NCI-H1092 treated with DMSO at 0.1 percent for 48 hours (cell line): Measurements from ENCODE around the gene ZNF318.
"Not testable (repeated sequence)": the region's sequence is repeated elsewhere in the genome, so short reads cannot be mapped to it uniquely, and the experiment has no call there.

ENCODE experiments used
- DNase-seq: peaks from one replicate; lab custom pipeline; 2025; lab: John Stamatoyannopoulos, UW

The ZNF318 gene

DNA sequence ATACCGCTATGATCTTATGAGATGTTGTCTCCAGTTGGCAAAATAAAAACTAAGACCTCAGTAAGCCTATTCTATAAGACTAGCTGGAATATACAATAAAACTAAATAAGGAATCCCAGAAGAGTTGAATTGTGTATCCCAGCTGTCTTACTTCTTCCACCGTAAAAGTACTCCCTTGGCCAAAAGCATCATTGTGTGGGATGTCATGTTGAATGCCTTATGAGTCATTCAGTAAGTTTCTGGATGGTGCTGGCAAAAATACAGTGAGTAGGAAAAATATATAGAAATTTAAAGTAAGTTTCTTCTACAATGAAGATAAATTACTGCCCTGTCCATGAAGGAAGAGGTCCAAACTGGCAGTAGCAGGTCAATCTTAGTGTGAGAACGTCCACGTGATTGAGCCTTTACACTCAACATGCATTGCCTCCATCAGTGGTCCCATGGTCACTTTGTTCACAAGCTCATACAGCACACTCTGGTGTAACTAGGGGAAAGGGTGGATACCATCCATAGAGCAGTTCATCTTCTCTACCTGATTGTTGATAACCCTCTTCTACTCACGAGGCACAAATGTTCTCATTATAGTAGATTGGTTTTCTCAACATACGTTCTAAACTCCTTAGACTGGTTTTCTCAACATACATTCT lies 13.7 kb upstream of the ZNF318 start:
- DNase-seq: no peak

DNA sequence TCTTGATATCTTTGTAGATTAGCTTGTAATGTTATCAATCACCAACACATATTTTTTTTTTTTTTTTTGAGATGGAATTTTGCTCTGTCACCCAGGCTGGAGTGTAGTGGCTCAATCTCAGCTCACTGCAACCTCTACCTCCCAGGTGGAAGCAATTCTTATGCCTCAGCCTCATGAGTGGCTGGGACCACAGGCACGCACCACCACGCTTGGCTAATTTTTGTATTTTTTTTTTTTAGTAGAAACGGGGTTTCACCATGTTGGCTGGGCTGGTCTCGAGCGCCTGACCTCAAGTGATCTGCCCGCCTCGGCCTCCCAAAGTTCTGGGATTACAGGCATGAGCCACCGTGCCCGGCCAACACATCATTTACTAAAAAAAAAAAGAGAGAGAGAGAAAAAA lies 11.4 kb upstream of the ZNF318 start:
- DNase-seq: not testable (repeated sequence)

DNA sequence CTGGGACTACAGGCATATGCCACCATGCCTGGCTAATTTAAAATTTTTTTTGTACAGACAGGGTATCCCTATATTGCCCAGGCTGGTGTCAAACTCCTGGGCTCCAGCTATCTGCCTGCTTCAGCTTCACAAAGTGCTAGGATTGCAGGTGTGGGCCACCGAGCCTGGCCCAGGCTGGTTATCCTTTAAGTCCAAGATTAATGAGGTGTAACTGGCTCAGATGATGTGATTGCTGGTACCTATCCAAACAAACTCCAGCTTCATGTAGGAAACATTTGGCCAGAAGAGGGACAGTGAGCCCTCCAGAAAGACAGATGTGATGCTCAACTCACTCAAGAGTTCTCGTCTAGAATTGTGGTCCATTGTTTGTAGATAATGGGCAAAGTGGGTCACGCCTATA lies 9.2 kb upstream of the ZNF318 start:
- no peak for DNase-seq

- no peak for DNase-seq
Measured at GRCh38 chr6:43377710-43378229, 8.3 kb upstream of the ZNF318 start.

GRCh38 chr6:43376551-43376981 lies 7.1 kb upstream of the ZNF318 start:
- DNase-seq: no peak

DNA sequence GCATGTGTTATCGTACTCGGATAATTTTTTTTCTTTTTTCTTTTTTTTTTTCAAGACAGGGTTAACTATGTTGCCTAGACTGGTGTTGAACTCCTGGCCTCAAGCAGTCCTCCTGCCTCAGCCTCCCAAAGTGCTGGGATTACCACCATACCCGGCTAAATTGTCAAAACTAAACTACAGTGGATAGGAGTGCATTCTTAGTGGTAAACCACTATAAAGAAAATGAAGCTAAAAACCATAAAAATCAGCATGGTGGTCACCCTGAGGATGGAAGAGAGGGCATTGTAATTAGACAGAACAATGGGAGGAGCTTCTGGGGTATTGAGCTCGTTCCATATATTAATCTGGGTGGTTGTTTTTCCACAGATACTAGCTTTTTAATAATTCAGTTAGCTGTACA lies 6.2 kb upstream of the ZNF318 start:
- no peak for DNase-seq

DNA sequence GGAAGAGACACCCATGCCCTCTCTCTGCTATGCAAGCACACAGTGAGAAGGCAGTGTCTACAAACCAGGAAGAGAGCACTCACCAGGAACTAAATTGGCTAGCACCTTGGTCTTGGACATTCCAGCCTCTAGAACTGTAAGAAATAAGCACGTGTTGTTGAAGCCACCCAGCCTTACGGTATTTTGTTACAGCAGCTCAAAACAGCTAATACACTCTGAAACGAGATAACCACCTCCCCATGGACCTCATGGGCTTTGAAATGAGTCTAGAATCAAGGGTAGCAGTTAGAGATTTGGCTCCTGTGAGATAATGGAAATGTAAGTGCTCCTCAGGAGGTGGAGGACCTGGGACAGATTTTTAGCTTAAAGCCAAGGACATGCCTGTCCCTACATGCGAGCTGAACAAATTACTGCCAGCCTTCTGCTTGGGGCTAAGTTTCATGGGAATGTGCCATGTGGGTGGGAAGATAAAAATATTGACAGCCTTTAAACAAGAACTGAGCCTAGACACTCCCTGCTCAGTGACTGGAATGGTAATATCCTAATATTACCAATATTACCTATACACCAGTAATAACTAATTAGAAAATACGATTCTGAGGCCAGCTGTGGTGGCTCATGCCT lies 3.9 kb upstream of the ZNF318 start:
- DNase-seq: no peak

DNA sequence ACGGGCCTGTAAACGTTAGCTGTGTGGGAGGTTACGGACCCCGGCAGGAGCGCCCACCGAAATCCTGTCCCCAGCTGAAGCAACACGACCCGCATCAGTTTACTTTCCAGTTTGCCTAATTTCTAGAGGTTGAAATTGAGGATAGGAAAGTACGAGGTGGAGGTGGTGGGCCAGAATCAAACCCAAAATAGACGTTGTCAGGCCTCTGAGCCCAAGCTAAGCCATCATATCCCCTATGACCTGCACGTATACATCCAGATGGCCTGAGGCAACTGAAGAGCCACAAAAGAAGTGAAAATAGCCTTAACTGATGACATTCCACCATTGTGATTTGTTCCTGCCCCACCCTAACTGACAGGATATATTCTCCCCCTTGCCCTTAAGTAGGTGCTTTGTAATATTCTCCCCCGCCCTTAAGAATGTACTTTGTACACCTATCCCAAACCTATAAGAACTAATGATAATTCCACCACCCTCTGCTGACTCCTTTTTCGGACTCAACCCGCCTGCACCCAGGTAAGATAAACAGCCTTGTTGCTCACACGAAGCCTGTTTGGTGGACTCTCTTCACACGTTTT lies 645 bp upstream of the ZNF318 start:
- not testable (repeated sequence) for DNase-seq

DNA sequence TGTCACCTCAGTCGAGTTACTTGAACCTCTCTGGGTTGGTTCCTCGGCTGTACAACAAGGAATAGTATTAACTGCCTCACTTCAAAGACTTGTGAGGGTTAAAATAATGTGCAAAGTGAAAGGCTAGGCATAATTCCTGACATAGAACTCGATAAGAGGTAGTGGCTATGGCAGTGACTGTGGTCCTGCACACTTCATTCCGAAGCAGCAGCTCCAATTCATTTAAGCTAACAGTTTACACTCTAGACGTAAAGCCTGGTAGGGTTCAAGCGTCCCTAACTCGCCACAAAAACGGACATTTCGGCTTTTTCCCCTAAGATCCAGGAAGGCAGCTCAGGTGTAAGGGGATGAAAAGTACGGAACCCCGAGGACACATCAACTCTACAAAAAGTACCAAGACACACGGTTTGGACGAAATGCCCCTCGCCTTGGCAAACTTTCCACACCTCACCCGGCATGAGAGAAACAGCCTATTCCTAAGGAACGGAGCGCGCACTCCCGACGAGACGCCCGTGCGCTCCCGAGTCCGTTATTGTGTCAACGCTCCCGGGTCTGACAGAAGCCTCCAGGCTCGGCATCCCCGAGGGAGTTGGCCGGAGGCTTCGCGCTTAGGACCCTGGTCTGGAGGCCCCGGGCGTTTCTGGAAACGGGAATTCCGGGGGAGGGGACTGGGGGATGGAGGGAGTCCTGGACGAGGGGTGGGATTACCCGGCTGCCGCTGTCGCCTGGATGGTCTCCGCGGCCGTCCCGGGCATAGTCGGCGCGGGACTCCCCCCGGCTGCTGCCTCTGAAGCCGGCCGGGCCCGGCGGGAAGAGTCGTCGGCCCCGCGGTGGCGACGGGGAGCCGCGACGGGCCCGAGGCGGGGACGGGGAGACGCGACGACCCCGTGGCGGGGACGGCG lies 937 bp downstream of the ZNF318 start:
- peak; percentile 26 for DNase-seq

GRCh38 chr6:43367245-43367984 lies 2.0 kb downstream of the ZNF318 start:
- no peak for DNase-seq

GRCh38 chr6:43361269-43361668 lies 8.2 kb downstream of the ZNF318 start:
- DNase-seq: no peak

DNA sequence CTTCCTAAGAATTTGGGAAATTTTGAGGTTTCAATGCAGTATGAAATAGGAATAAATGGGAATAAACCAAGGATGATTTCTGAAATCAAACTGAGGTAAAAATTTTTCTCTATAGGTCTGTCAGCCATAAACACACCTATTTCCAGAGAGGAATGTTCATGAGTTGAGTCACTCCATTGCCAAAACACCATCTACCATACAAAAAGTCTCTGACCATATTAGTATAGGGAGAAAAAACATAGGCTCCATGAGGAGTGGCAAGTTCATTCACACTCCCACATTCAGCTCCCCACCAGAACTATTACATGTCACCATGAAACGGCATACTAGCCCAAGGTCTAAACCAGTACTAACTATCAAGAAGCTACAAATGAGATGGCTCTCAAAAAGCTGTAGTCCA lies 9.6 kb downstream of the ZNF318 start:
- DNase-seq: no peak

DNA sequence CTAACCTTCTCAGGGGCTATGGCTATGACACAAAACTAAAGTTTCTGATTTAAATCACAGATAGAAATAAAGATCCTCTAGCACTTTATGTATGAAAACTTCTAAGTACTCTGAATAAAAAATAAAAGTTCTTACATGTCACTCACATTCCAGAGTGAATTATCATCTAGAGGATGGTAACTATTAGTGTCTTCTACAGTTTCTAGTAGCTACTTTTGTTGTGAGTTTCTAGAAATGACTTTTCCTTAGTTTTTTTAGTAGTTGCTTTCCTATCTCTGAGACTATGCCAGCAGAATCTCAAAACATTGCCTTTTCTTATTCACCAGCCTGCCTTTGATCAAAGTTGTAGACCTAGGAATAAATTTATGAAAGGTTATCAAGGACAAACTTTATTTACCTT lies 10.1 kb downstream of the ZNF318 start:
- no peak for DNase-seq

DNA sequence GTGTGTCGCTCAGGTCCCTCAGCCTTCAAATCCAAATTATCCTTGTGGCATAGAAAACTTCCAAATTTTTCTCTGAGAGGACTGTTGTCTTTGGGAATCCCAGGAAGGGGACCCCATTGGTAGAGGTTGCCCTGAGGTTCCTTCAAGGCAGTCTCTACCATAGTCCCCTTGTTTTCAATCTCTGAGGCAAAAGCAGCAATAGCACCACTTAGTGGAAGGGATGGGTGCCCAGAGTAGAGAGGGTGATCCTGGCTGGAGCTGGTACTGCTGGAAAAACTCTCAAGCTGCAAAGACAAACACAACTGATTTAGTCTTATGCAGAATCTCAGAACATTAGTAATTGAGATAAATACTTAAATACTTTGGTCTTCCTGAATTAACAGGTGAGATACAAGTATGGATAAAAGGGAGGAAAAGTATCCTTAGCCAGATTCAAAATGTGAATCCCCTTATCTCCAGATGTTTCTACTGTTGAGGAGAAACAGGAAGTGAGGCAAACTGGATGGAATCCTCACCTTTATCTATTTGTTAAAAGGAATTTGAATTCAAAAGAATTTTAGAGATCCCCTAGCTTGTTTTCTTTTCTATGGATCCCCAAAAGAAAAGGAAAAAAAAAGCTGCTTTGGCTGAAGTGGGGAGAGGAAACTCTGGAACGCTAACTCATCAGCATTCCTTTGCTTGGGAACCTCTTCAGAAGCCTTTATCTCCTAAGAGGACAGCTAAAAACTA lies 13.4 kb downstream of the ZNF318 start:
- peak; percentile 27 for DNase-seq

DNA sequence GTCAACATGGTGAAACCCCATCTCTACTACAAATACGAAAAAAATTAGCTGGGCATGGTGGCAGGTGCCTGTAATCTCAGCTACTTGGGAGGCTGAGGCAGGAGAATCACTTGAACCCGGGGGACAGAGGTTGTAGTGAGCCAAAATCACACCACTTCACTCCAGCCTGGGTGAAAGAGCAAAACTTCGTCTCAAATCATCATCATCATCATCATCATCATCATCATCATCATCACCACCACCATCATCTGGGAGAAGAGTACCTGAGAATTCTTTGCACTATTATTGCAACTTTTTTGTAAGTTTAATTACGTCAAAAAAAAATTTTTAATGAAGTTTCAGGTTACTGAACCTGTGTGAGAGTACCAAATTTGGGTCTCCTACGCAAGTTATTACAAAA lies 17.5 kb downstream of the ZNF318 start:
- not testable (repeated sequence) for DNase-seq

- DNase-seq: no peak
Measured at GRCh38 chr6:43347444-43347843, 22.0 kb downstream of the ZNF318 start.

GRCh38 chr6:43347021-43347420 lies 22.4 kb downstream of the ZNF318 start:
- no peak for DNase-seq

DNA sequence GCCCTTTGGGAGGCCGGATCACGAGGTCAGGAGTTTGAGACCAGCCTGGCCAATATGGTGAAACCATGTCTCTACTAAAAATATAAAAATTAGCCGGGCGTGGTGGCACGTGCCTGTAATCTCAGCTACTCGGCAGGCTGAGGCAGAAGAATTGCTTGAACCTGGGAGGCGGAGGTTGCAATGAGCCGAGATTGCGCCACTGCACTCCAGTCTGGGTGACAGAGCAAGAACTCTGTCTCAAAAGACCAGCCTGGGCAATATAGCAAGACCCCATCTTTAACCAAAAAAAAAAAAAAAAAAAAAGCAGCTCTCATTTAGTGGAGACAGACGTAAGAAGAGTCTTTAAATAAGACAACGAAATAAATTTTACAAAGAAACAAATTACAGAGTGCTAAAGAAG lies 23.2 kb downstream of the ZNF318 start:
- not testable (repeated sequence) for DNase-seq

DNA sequence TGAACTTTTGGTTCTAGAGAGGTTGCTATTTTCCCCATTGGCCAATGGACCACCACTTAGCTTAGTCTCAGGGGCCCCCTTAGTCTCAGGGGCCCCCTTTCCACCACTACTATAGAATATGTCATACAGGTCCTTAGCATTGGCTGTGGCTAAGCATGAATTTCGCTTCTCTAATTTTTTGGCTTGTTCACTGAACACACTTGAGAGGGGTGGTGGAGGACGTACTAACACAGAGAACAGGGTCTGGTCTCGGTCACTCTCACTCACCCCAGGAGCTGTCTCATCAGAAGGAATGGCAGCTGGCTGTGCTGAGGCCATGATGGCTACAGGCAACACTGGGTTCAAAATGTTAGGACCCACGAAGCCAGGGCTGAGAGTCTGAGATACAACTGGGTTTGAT lies 30.3 kb downstream of the ZNF318 start:
- no peak for DNase-seq

GRCh38 chr6:43338243-43338642 lies 31.2 kb downstream of the ZNF318 start:
- no peak for DNase-seq

- no peak for DNase-seq
Measured at GRCh38 chr6:43336382-43336781, 33.1 kb downstream of the ZNF318 start.
